ENCODE measurements around the gene IL18BP. TPM values are rescaled to one million over a fixed set of nuclear protein-coding genes. Genes with fewer than 3 reads are reported as not detected.

IL18BP gene
- total RNA-seq, 1 experiment from 2014 or later: 17.9 TPM

DNA sequence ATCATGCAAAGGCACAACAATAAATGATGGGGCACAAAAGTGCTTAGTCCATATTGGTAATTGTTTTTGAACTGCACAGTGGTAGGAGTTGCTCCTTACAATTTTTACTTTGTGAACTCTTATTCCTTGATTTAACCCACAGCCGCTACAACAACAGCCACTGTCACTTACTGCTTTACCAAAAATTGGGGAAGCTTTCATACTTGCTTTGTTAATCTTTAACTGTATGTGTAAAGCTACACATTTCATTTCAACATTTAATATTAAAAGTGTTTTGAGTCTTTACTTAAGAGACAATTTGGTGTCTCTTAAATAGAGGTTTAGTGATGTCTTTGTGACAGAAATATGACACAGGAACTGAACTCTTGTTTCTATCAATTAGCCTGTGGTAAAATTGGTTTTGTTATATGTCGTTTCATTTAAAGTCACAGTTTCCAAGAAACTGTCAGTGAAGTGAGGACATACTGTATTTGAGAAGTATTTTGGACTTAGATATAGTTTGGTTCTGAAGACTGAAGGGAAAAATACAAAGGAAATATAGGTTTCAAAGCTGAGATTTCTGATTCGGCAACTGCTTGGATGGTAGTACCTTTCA, 6.5 kb upstream of the IL18BP start:
- H4K20me1 ChIP-seq (ENCODE audit: insufficient read depth): 0 out of 2 replicates have a peak, but pooled peaks cover 3% of the 10 kb centered on the region
- H3F3A ChIP-seq (ENCODE audit: insufficient read depth, low read depth): peaks cover 4% of the 10 kb centered on the region; the same call in 1 of the 2 replicates
- H3K79me2 ChIP-seq (ENCODE audit: low read depth): no peaks in the 10 kb centered on the region
- H3K27ac ChIP-seq: no peak overlapping the region
- no peaks in the 10 kb centered on the region for H3K4me1 ChIP-seq (replicated peaks; ENCODE audit: insufficient read depth)
- H2AFZ ChIP-seq: no peak overlapping the region
- ChIA-PET CTCF (no interaction called here), POLR2A (ENCODE audit: unreplicated experiment) (interaction anchor here (0.8 kb wide), 1 partner anchor 64 kb away, joined by 12 read pairs; the partner anchor contains the start of gene XNDC1N)
- H3K27me3 ChIP-seq (ENCODE audit: insufficient read depth, low read depth): no peaks in the 10 kb centered on the region
- H3K9me2 ChIP-seq (ENCODE audit: insufficient read depth): no peaks in the 10 kb centered on the region
- BruUV-seq (replicated peaks): no TSS peak
- no peak for TF ChIP-seq CTCF (conservative IDR thresholded peaks at IDR 0.05)
- TF ChIP-seq EZH2 (IDR thresholded peaks at IDR 0.05; ENCODE audit: low read depth): no peak
- H3K36me3 ChIP-seq (ENCODE audit: low read depth): peaks cover 5% of the 10 kb centered on the region
- no peak overlapping the region for H3K4me2 ChIP-seq
- intact Hi-C loops (cut with micrococcal nuclease; ENCODE audit: unreplicated experiment): no loop called here
- H3K4me3 ChIP-seq: no peak overlapping the region
- no peaks in the 10 kb centered on the region for H3K9me3 ChIP-seq (ENCODE audit: insufficient read depth, low read depth)
- DNase-seq: no peak

DNA sequence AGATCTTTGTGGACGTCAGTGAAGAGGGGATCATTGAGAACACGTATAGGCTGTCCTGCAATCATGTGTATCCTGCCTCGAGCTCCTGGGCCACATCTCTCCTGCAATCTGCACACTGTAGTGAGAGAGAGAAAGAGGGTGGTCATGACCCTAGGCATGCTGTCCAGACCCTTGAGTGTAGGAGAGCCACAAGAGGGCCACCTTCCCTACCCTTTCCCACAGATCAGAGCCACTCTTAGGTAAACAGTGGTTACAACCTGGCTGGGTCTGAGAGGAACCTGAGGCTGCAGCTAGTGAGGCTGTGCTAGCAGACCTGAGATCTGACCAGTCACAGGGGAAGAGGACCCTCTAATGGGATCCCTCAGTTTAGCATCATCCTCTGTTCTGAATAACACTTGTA, 3.9 kb upstream of the IL18BP start:
- H4K20me1 ChIP-seq (ENCODE audit: insufficient read depth): no peaks in the 10 kb centered on the region
- H3K27ac ChIP-seq: no peak overlapping the region
- H3K4me1 ChIP-seq (replicated peaks; ENCODE audit: insufficient read depth): no peaks in the 10 kb centered on the region
- H3K9me3 ChIP-seq (ENCODE audit: insufficient read depth, low read depth): no peaks in the 10 kb centered on the region
- POLR2A ChIA-PET (ENCODE audit: unreplicated experiment): no interaction called here
- no peaks in the 10 kb centered on the region for H3K79me2 ChIP-seq (ENCODE audit: low read depth)
- no peaks in the 10 kb centered on the region; the same call in 1 of the 2 replicates for H3F3A ChIP-seq (ENCODE audit: insufficient read depth, low read depth)
- CTCF ChIA-PET: interaction anchor here (0.5 kb wide), 1 partner anchor 1603 kb away, joined by 4 read pairs; no protein-coding TSS in a partner anchor
- no peak for DNase-seq
- no TSS peak for BruUV-seq (replicated peaks)
- no peaks in the 10 kb centered on the region for H3K9me2 ChIP-seq (ENCODE audit: insufficient read depth)
- no peak for TF ChIP-seq CTCF (conservative IDR thresholded peaks at IDR 0.05)
- no peak for TF ChIP-seq EZH2 (IDR thresholded peaks at IDR 0.05; ENCODE audit: low read depth)
- H3K27me3 ChIP-seq (ENCODE audit: insufficient read depth, low read depth): no peaks in the 10 kb centered on the region
- H3K4me2 ChIP-seq: no peak overlapping the region
- no peak overlapping the region for H2AFZ ChIP-seq
- intact Hi-C loops (cut with micrococcal nuclease; ENCODE audit: unreplicated experiment): no loop called here
- no peak overlapping the region for H3K4me3 ChIP-seq
- H3K36me3 ChIP-seq (ENCODE audit: low read depth): peaks cover 5% of the 10 kb centered on the region

- Histone ChIP-seq H3K4me2 (no peak overlapping the region), H3K27ac (no peak overlapping the region), H3F3A (ENCODE audit: insufficient read depth, low read depth) (no peaks in the 10 kb centered on the region; the same call in 1 of the 2 replicates), H4K20me1 (ENCODE audit: insufficient read depth) (no peaks in the 10 kb centered on the region), H3K36me3 (ENCODE audit: low read depth) (peaks cover under 1% of the 10 kb centered on the region), H3K4me1 (replicated peaks; ENCODE audit: insufficient read depth) (no peaks in the 10 kb centered on the region), H3K27me3 (ENCODE audit: insufficient read depth, low read depth) (no peaks in the 10 kb centered on the region), H2AFZ (no peak overlapping the region), H3K4me3 (no peak overlapping the region), H3K9me3 (ENCODE audit: insufficient read depth, low read depth) (no peaks in the 10 kb centered on the region), H3K79me2 (ENCODE audit: low read depth) (no peaks in the 10 kb centered on the region), H3K9me2 (ENCODE audit: insufficient read depth) (no peaks in the 10 kb centered on the region)
- intact Hi-C loops (cut with micrococcal nuclease; ENCODE audit: unreplicated experiment): no loop called here
- DNase-seq: no peak
- ChIA-PET CTCF (no interaction called here), POLR2A (ENCODE audit: unreplicated experiment) (no interaction called here)
- no peak for TF ChIP-seq EZH2 (IDR thresholded peaks at IDR 0.05; ENCODE audit: low read depth)
- TF ChIP-seq CTCF (conservative IDR thresholded peaks at IDR 0.05): no peak
- BruUV-seq (replicated peaks): no TSS peak
Observed at GRCh38 chr11:71995726-71996291, 2.9 kb upstream of the IL18BP start.
